GM19438 (cell line): ENCODE results near the gene CD40.

ENCODE experiments used
- ATAC-seq: cut with Tn5 transposase; IDR thresholded peaks from one replicate; pipeline ENCODE4 v1.9.1; 2021; ENCODE audit warnings: low read depth; ENCODE audit not compliant: unreplicated experiment

CD40 gene

DNA sequence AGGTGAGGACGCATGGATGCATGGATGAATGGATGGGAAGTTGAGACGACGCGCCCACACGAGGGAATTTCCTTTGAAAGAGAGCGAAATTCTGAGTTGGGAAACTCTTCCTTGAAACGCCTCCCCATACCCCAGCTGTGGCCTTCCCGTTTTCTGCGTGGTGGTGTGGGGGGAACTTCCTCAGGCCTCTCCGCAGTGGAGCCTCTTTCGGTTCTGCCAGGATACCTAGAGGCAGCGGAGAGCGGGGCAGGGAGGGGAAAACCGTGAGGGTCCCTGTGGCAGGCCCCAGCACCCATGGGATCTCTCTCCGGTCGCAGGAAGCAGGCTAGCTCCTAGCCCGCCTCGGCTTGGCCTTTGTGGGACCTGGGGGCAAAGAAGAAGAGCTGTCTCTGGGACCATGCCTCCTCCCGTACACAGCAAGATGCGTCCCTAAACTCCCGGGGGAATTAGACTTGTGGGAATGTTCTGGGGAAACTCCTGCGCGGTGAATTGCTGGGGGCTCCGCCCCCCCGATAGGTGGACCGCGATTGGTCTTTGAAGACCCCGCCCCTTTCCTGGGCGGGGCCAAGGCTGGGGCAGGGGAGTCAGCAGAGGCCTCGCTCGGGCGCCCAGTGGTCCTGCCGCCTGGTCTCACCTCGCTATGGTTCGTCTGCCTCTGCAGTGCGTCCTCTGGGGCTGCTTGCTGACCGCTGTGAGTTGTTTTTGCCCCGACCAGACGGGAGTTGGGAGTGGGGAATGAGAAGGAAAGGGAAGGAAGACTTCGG, at the start of gene CD40:
Gene CD40 (plus strand): TSS at position 611 of the 764 bp plus-strand sequence. CDS start 30 bp downstream, at position 641.
- peak; percentile 68 for ATAC-seq

DNA sequence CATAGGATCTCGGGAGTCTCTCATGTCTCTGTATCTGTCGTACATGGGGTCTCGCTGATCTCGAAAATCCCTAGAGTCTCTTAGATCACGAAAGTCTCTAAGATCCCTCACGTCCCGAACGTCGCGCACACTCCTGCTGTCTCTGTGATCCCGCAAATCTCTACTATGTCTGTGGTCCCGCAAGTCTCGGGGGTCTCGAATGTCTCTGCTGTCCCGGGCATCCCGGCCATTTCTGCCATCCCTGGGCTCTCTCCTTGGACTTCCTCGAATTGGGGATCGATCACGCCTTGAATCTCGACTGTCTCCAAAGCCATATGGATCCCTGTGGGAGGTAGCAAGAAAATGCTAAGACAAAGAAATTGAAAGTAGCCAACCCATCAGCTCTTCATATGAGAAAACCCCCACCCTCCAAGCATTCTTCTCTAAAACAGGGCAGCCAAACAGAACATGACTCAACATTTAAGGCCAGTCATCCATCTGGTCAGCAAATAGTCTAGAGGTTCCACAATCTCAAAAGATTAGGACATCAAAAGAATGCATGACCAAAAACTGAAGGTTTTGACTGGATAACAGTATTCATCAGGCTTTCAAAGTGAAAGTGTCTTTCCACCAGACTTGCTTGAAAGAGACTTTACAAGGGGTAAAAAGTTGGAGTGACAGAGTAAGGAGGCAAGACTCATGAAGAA, 47.8 kb upstream of the CD40 start:
- ATAC-seq, result no peak

DNA sequence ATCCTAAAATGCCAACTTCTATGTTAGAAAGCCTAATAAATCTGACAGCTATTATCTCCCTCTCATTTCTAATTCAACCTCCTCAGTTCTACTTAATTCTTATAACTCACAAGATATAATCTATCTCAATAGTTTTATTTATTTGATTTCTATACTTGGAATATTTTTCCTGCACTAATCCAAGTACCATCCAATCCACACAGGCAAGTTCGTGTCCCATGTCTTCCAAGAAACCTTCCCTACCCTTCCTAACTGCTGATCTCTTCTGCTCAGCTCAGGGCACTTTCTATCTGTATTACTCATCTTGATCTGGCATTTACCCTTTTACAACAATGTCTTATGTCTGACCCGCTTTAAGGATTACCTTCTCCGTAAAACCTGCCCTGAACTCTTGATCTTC, 46.5 kb upstream of the CD40 start:
- no peak for ATAC-seq

DNA sequence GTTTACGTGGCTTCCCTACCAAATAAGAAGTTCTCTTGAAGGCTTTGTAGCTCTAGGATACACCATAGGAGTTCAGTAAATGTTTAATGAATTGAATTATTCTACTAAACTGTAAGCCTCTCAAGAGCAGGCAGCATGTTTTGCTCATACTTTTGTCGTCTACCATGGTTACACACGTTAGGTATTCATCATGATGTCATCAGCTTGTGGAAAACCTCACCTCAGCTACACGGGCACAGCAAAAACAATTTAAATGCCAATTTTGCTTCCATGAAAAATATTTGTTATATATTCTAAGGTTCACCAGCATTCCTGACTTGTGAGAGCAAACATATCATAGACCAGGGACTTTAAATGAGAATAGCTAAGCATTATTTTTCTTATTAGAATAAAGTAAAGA, 45.1 kb upstream of the CD40 start:
- ATAC-seq, result no peak

DNA sequence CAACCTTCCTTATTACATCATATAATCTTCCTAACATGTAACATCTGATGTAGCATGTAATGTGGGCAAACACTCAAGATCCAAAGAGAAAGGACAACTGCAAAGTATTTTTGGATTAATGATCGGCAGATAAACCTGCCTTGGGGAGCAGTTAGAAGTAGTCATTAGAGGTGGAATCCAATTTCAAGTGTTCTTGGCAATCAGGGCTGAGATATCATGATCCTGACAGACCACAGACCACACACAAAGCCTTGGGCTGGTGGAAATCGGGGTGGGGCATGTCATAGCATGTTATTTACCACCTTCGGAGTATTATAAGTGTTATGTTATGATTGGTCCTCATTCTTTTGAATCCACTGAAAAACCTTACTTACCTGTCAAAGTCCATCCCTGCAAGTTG, 44.7 kb upstream of the CD40 start:
- no peak for ATAC-seq

DNA sequence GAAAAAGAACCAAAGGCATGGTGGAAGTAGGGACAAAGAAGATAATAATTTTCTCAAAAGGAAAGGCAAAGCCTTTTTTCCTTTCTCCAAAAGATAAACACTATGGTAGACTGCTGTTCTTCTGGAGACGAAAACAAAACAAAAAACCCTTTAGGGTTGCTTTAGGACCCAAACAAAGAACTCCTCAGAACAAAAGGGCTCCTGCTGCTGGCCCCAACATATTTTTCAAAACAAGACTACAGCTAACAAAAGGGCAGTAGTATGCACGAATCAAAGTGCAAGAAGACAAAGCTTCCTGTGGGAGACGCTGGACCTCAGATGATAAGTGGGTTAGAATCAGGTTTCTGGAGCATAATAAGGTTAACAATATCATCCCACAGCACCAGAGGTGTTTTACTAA, 44.1 kb upstream of the CD40 start:
- no peak for ATAC-seq

DNA sequence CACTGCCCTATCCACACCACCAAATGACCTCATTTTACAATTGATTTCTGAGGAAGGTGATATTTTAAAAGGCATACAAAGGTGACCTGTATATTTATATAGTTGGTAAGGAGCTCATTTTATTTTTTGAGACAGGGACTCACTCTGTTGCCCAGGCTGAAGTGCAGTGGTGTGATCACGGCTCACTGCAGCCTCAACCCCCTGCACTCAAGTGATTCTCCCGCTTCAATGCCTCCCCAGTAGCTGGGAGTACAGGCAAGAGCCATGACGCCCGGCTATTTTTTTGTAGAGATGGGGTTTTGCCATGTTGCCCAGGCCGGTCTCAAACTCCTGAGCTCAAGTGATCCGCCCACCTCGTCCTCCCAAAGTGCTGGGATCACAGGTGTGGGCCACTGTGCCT, 41.3 kb upstream of the CD40 start:
- ATAC-seq, result no peak

DNA sequence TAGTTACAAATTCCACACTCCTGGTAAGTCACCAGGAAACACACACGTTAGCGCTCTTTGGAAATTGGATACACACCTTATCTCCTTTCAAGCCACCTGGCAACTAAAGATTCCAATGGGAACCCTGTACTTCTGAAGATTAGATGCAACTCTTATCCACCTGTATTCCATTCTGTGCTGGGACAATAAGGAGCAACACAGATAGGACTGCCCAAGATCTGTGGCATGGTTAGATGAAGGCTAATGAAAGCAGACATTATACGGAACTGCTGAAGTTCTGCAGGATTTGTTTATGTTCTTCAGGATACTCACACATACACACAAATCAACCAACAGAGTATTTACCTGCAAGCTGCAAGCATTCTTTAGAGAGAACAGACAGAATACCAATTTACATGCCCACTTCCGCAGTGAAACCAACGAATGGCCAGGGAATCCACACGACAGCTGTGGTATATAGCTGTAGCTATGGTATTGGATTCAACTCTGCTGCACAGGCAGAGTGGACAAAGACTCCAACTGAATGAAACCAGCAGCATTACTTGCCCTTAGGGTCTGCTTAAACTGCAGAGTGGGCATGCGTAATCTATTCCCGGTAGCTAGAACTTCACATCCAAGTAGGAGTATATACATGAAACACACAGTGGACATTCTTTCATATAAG, 40.3 kb upstream of the CD40 start:
- no peak for ATAC-seq

DNA sequence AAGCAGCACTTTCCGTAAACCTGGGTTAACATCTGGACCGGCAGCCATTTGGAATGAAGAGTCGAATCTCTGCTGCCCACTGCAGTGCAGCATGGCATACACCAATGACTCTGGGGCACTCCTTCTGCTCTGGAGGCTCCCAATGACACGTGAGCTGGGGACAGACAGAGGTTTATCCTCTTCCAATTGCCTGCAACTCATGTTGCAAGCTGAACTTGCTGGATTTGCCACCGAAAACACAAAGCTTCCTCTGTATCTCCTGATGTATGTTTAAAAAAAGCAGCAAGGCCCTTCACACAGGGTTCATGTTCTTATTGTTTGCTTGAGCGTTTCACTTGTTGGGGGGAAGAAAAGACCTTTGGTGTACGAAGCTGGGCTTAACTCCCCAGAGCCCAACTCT, 39.2 kb upstream of the CD40 start:
- no peak for ATAC-seq

DNA sequence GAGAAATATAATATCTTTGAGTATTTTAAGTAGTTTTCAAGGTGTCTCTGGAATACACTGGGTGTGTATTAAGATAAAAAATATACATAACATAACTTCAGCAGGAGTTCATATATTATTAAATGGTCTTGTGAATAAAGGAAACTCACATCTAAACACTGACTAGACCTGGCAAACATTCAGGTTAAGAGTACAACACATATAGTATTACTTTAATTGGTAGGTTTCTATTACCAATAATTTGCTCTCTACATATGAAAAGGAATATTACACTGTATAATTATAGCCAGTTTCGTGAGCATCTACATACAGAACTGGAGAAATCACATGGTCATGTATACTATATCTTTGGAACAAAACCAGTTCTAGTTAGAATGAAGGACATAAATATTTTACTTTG, 37.0 kb upstream of the CD40 start:
- ATAC-seq, result no peak

DNA sequence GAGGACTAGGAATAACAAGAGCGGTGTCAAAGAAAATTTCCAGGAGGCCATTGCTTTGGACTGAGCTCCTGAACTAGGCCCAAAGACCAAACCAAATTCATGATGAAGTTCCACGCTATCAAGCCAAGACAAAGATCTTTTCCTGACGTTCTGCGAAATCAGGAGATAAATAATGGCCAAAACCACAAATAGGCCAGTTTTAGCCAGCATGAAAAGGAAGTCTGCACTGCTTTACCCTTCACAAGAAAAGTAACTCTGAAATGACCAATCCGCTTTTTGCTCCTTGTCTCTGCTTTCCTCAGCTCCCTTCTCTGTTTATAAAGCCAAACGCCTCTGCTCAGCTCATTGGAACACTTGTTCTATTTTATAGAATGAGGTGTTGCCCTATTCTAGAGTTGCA, 35.0 kb upstream of the CD40 start:
- ATAC-seq, result no peak

DNA sequence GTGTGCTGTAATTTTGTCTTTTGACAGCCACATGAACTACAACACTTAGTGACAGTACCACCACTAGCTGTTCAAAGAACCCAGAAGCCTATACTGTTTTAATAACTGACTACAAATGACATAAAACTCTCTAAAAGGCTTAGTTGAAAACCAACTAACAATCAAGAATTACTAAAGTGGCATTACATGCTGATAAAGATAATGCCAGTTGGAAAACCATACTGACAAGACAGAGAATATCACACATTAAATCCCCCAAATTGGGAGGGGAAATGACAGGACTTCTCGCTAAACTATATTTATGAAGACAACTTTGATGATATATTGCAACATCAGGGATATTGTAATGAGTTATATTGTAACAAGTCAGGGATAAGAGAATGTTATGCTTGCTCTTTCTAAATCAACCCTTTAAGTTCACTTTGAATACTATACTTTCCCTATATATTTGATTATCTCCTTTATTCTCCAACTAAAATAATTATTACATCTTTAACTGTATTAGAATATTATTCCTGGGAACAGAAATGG, 34.5 kb upstream of the CD40 start:
- no peak for ATAC-seq

DNA sequence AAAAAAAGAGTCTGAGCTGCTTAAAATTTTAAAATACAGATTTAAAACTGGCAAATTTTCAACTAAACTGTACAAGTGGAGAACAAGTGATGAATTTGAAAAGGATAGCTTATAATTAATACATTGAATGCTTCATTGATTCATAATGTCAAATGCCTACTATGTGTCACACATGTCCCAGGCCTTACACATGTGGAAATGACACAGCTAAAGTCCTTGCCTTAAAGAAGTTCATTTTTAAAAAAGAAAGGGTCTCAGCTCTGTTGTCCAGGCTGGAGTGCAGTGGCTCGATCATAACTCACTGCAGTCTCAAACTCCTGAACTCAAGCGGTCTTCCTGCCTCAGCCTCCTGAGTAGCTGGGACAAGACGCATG, 33.3 kb upstream of the CD40 start:
- no peak for ATAC-seq

DNA sequence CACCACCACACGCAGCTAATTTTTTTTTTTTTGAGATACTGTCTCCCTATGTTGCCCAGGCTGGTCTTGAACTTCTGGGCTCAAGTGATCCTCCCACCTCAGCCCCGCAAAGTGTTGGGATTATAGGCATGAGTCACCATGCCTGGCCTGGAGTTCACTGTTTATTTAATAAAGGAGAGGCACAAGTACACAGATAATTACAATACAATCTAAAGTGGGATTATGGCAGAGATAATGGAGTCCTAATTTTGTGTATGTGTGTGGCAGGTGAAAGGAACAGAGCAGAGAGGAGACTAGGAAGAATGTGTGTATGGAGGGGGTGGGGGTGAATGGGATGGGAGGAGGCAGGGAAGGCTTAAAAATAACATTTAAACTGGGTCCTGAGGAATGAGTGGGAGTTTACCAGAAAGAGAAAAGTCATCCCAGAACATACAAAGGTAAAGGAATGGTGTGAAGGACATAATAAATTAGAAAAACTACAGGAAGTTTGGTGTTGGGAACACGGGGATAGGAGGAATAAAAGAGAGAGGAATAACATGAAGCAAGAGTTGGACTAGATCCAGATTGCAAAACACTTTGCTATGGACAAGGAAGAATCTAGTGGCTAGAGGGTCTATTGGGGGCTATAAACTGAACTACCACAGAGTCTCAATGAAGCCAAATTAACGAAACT, 32.8 kb upstream of the CD40 start:
- no peak for ATAC-seq

DNA sequence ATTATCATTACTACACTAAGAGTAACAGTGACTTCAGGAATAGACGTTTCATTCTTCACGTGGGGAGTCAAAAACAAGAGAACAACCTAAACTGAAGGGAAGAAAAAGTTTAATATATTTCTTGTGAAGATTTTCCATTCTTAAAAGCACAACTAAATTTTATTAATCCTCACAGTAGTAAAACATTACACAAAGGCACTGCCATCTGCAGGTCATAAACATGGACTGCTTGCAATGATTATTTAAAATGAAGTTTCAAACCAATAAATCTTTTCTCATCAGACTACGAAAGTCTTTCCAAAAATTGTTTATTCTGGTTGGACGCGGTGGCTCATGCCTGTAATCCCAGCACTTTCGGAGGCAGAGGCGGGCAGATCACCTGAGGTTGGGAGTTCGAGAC, 31.0 kb upstream of the CD40 start:
- no peak for ATAC-seq

DNA sequence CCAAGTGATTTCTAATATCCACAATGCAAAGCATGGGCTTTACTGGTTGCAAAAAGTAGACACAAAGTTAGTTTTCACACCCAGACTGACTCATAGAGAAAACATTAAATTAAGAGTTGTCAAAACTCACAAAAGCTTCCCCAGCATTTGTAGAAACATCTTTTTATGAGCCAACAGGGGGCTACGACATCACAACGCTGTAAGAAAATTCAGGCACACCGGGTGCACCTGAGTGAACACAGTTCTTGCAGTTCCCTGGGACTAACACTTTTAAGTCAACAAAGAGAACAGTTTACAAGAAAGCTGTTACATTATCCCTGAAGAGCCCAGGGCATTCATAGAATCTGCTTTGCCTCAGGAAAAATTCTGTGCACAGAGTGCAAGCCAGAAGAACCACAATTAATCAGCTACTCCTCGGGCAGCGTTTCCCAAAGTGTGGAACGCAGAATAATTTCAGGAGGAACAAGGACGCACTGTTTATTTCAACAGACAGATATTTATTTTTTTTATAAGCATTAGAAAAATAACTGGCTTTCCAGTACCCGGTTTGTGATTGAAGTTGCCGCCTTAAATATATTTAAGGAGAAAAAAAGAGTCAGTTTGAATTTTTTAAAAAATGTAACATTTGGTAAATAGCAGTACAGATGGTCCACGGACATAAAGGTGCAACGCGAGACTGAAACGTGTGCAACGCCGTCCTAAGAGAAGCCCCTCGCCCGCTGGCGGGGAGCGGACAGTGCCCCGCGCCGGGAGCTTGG, 29.5 kb upstream of the CD40 start:
- ATAC-seq, result no peak

DNA sequence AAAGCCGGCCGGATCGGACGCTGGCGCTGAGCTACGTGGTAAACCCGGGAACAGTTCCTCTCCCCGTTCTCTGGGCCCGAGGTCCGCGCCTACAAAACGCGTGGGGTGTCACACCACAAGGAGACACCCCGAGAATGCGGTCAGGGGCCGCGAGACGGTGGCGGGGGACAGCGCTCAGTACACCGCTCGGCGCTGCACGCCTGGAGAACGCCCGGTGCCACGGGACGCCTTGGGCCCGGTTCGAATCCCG, 29.0 kb upstream of the CD40 start:
- peak; percentile 19 for ATAC-seq

DNA sequence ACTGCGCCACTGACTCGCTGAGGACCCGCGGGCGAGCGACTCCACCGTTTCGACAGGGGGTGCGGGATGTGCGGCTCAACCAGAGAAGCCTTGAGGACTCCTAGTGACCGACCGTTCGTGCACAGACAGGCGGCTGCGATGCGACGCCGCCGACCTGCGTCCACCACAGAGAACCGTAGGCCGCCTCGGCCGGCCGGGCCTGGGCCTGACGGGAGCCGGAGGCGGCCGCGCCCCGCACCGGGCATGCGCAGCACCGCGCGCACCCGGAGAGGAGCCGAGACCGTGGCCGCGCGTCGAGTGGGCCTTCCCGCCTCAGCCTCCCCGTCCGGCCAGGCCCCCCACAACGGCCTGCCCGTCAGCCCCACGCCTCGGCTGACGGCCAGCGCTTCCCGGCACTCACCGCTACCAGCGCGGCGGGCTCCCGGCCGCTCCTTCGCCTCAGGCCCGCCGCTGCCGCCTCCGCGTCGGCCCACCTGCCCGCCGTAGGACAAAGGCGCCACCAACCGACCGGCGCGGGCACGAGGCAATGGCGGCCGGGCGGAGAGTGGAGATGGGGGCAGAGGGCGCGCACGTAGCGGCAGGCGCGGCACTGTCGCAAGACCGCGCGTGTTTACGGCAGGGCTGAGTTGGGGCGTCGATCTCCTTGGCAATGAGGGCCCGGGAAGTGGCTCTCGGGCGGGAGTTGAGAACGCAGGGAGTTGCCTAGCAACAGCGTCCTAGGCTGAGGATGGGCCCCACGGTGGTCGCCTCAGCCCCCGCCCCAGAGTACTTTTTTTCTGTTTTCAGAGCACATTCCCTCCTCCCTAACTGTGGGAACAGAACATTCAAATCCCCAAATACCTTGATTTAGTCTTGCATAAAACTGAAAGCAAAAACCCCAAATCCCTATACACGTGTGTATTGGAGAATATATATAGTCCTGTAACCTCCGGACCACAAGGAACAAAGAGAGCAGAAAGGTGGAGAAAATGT, 28.4 kb upstream of the CD40 start, which contains the start of gene NCOA5:
Gene NCOA5 (minus strand): TSS at position 546 of the 972 bp plus-strand sequence. CDS start 10,538 bp downstream, outside the sequence.
- ATAC-seq, result peak; percentile 79
